ENCODE measurements around the gene COL6A2.

The COL6A2 gene

DNA sequence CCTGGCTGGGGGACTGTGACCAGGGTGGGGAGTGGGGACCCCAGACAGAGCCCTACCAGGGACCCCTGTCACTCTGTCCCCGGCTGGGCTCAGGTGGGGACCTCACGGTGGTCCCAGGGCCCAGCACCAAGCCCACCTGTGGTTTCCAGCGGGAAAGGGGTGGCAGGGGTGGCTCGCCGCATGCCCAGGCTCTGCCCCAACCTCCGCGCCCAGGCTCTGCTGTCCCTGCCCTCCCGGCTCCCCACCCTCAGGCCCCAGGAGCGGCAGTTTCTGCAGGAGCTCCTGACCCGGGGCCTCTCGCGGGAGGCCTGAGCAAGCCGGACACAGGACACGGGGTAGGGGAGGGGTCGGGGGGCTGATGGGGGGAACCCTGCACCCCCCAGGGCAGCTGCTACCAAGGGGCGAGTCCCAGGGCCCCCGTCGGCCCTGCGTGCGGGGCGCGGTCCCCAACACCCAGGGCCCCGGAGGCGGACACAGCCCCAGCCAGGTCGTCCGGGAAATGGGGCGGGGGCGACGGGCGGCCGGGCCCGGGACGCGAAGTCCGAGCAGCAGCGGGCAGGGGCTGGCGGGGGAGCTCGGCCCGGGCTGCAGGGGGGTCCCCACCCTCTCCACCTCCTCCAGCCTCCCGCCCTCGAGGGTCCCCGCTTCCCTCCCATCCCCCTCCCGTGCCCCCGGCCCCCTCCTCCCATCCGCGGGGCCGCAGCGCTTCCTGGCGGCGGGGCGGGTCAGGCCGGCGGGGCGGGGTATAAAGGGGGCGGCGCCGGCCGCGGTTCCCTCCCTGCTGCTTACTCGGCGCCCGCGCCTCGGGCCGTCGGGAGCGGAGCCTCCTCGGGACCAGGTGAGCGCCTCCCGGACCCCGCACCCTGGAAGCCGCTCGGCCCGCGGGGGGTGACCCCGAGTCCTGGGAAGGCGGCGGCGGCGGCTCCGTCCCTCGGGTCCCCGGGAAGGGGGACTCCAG, at the start of gene COL6A2:
COL6A2 (plus strand) TSS at position 777 of the 958 bp plus-strand sequence.
- peak; percentile 31 for DNase-seq (ENCODE audit: extremely low spot score)
- CTCF ChIA-PET = no interaction called here
- POLR2A ChIA-PET = no interaction called here
- TF ChIP-seq, protein P1, sequence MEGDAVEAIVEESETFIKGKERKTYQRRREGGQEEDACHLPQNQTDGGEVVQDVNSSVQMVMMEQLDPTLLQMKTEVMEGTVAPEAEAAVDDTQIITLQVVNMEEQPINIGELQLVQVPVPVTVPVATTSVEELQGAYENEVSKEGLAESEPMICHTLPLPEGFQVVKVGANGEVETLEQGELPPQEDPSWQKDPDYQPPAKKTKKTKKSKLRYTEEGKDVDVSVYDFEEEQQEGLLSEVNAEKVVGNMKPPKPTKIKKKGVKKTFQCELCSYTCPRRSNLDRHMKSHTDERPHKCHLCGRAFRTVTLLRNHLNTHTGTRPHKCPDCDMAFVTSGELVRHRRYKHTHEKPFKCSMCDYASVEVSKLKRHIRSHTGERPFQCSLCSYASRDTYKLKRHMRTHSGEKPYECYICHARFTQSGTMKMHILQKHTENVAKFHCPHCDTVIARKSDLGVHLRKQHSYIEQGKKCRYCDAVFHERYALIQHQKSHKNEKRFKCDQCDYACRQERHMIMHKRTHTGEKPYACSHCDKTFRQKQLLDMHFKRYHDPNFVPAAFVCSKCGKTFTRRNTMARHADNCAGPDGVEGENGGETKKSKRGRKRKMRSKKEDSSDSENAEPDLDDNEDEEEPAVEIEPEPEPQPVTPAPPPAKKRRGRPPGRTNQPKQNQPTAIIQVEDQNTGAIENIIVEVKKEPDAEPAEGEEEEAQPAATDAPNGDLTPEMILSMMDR (IDR thresholded peaks at IDR 0.05; ENCODE audit: control extremely low read depth, extremely low read depth, low read depth, missing control alignments) = no peak

DNA sequence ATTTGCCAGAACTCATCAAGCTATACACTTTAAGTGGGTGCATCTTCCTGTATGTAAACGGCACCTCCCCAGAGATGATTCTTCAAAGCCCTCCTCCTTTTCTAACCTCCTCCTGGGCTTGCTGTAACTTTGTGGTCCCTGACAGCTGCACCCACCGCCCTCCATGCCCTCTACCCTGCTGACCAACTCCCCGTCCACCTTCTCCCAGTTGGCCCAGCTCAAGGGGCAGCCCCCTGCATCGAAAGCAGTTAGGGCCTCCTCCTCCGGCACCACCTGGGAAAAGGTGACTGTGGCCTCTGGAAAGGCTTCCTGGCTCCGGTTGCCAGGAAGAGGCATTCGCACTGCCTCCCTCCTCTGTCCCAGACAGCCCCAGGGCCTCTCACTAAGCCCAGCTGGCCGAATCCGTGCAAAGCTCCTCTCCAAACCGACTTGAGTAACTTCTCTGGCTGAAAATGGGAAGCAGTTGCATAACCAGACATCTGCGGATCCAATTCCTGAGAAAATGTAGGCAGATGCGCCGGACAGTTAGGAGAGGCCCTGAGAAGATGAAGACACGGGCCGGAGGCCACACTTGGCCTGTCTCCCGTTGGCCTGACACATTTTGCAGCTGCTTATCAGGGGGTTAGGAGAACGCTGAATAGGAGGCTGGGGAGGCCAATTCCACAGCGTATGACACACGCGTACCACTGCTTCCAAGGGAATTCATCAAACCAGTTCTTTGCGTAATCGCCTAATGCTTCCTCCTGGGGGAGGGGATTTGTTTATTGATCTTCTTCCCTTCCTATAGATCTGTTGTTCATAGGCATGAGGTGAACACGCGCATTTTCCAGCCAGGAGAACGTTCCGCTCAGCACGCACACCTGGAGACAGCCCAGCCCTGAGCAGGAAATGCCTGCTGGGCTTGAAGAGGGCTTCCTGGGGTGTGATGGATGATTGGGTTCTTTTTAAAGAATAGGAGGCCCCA, 48.7 kb upstream of the COL6A2 start:
- no peak for DNase-seq (ENCODE audit: extremely low spot score)
- TF ChIP-seq, protein P1 (IDR thresholded peaks at IDR 0.05; ENCODE audit: control extremely low read depth, extremely low read depth, low read depth, missing control alignments) = no peak
- POLR2A ChIA-PET = no interaction called here
- CTCF ChIA-PET = no interaction called here

DNA sequence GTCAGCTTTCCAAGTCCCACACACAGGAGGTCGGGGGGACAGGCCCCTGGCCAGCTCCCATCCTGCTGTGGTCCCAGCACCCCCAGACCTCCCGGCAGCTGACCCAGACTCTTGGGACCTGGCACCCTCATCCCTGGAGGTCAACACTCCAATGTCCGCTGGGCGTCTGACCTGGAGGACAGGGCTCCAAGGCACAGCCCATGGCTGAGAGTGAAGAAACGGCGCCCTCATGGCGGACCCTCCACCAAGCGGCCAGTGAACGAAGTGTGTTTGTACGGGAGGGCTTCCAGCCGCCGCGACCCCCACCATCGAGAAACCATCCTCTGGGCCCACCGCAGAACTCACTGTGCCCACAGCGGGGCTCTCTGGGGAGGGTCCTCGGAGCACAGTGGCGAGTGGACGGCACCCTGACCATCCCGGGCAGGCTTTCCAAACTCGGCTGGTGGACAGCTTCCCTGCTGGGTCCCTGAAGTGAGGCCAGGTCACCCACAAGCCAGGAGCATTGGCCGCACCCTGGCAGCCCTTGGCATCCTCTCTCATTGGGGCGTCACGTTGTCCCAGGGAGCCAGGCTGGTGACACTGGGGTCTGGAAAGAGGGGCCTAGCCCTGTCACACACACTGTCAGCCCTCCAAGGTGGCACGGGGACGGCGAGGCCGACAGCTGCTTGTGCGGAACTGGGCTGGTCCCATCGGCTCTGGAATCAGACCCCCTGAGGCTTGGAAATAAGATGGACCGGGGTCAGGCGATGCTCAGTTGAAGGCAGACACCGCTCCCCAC, 47.8 kb upstream of the COL6A2 start:
- CTCF ChIA-PET = no interaction called here

DNA sequence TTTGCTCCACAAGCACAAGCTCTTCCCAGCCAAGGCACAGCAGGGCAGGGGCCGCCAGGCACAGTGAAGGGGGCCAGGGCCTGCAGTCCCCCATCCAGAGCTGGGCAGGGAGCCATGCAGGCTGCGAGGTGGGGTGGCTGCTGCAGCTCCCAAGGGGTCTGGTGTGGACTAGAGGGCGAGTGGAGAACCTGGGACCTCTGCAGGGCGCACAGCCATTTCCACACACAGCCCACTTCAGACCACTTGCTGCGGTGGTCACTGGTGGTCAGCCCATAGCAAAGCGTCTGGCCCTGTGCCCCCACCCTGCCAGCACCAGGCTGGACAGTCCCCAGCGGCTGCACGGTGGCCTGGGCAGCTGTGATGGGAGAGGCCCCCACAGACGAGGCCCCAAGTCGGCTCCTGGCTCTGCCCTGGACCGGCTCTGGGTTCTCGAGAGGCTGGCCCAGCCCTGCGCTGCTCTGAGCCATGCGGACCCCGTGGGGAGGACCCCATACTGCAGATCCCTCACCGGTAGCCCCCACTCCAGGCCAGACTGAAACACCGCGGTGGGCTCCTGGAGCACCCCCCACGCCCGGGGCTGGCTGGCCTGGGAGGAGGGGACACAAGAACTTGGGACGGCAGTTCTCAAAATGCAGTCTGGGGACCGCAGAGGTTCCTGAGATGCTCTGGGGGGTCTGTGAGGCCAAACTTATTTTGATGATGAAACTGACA, 47.1 kb upstream of the COL6A2 start:
- POLR2A ChIA-PET = no interaction called here
- CTCF ChIA-PET = no interaction called here

More for the DNA sequence above, 47.8 kb upstream of the COL6A2 start:
- POLR2A ChIA-PET = no interaction called here
- TF ChIP-seq, protein P1 (IDR thresholded peaks at IDR 0.05; ENCODE audit: control extremely low read depth, extremely low read depth, low read depth, missing control alignments) = no peak
- no peak for DNase-seq (ENCODE audit: extremely low spot score)

DNA sequence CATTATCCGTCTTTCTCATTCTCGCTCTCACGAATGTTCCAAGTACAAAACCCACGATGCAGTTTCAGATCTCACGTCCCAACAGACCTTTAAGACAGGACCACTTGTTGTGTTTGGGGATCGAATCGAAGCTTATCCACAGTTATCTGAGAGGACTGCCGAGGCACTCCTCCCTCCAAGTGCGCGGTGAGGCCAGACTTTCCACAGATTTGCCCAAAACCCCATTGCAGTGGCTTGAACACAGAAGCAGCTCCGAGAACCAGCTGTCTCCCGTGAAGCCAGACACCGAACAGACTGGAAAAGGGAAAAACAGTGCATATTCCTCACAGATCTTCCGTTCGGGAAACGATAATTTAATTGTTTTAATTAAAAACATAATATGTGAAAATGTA, 46.5 kb upstream of the COL6A2 start:
- ChIA-PET POLR2A (no interaction called here), CTCF (no interaction called here)
- DNase-seq (ENCODE audit: extremely low spot score) = no peak
- TF ChIP-seq, protein P1 (IDR thresholded peaks at IDR 0.05; ENCODE audit: control extremely low read depth, extremely low read depth, low read depth, missing control alignments) = no peak

More for the DNA sequence above, 47.1 kb upstream of the COL6A2 start:
- TF ChIP-seq, protein P1 (IDR thresholded peaks at IDR 0.05; ENCODE audit: control extremely low read depth, extremely low read depth, low read depth, missing control alignments) = no peak
- DNase-seq (ENCODE audit: extremely low spot score) = no peak

Data from GM10248 (cell line).